GM12865 (cell line): ENCODE results near the gene ABCA13.

Source experiments
- DNase-seq: peaks from one replicate; pipeline ENCODE4 v3.0.0; 2010; ENCODE audit warnings: low read depth
- H3K4me3 ChIP-seq: 2 replicates; pipeline ENCODE4 v1.5.1; 2011; ENCODE audit warnings: mild to moderate bottlenecking, low read depth, low read length, control low read depth
- TF ChIP-seq, protein P1 (sequence below): IDR thresholded peaks from 2 replicates; pipeline ENCODE4 v1.5.1; 2011; ENCODE audit warnings: low read length, control low read depth, low read depth, inconsistent platforms; ENCODE audit not compliant: insufficient read depth; ENCODE audit errors: missing control alignments

Gene ABCA13

DNA sequence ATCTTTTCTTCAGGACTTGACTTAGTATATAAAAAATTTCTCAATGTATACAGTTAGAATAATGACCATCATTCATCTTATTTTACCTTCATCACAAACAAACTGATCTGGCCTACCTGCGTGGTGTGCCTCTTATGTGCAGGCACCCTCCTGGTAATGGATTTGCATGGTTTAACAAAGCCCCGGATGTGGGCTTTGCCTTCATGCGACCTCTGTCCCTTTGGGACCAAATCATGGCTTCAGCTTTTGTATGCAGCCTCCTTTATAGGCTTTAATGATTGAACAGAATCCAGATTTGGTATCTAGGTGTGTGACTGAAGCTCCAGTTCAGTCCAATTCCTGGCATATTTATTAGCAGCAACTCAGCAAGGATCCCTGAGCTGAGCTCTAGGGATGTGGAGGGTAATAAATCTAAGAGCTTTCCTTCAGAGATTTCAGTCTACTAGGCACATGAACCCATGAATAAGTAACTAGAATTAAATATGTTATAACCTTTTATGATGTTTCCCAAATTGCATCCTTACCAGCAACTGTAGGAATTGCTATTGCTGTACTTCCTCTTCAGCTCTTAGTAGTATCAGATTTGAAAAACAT lies 256.9 kb downstream of the ABCA13 start:
- H3K4me3 ChIP-seq = no peak overlapping the region

DNA sequence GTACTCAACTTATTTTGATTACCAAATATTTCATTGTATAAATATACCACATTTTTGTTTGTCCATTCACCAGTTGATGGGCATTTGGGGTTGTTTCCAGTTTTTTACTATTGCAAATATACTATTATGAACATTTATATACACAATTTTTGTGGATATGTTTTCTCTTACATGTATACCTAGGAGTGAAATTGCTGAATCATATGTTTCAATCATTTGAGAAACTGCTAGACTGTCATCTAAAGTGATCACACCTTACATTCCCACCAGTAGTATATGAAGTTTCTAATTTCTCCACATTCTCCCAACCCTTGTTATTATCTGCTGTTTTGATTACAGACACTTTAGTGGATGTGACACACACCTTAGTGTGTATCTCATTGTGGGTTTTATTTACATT lies 257.9 kb downstream of the ABCA13 start:
- no peak overlapping the region for H3K4me3 ChIP-seq
- TF ChIP-seq, protein P1, sequence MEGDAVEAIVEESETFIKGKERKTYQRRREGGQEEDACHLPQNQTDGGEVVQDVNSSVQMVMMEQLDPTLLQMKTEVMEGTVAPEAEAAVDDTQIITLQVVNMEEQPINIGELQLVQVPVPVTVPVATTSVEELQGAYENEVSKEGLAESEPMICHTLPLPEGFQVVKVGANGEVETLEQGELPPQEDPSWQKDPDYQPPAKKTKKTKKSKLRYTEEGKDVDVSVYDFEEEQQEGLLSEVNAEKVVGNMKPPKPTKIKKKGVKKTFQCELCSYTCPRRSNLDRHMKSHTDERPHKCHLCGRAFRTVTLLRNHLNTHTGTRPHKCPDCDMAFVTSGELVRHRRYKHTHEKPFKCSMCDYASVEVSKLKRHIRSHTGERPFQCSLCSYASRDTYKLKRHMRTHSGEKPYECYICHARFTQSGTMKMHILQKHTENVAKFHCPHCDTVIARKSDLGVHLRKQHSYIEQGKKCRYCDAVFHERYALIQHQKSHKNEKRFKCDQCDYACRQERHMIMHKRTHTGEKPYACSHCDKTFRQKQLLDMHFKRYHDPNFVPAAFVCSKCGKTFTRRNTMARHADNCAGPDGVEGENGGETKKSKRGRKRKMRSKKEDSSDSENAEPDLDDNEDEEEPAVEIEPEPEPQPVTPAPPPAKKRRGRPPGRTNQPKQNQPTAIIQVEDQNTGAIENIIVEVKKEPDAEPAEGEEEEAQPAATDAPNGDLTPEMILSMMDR = no peak
- DNase-seq = no peak

More for the DNA sequence above, 256.9 kb downstream of the ABCA13 start:
- no peak for DNase-seq
- TF ChIP-seq, protein P1 = no peak

DNA sequence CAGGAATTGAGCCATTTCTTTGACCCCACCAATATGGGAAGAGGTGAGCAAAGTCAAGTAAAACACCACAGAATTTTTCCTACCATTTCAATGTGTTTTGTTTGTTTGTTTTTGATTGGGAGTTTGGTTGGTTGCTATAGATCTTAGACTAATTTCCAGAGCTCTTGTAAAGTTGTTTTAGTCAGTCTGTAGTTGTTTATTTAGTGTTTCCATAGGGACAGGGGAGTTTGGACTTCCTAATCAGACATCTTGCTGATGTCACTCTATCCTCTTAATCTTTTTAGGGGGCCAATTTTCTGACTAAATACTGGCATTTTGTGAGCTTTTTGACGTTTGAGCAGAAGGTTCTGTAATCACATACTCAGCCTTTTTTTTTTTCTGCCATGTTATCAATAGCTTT lies 266.9 kb downstream of the ABCA13 start:
- TF ChIP-seq, protein P1 = no peak
- no peak for DNase-seq
- no peak overlapping the region for H3K4me3 ChIP-seq

DNA sequence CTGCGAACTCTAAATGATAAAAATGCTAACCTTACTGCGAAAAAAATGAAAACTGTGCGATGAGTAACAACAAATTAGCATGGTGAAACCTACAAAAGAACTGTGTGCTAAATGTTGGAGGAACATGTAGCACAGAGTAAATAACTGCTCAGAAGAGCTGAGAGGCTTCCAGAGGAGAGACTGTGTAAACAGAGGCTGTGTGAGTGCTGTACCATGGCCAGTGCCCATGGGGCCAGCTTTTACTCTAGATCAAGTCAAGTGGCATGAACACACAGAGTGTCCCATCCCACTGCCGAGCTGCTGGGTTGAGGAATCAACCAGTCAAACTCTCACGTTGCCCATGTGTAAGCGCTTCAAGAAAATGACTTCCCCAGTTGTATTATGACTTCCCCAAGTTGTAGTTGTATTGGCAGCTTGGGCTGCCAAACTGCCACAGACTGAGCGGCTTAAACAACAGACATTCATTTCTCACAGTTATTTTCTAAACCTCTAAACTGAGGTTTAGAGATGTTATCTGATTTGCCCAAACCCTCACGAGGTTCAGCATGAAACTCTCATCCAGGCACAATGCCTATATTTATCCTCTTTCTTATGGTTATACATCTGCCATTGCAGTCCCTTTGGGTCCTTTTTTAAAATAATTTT lies 270.7 kb downstream of the ABCA13 start:
- DNase-seq = no peak

DNA sequence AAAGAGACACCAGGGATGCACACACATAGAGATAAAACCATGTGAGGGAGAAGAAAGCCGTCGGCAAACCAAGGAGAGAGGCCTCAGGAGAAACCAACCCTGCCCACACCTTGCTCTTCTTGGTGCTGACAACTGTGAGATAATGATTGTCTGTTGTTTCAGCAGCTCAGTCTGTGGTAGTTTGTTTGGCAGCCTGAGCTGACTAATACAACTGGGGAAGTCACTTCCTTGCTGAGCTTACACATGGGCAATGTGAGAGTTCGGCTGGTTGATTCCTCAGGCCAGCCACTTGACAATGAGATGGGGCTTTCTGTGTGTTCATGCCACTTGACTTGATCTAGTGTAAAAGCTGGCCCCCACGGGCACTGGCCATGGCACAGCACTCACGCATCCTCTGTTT lies 271.8 kb downstream of the ABCA13 start:
- no peak for DNase-seq
- H3K4me3 ChIP-seq = no peak overlapping the region
- TF ChIP-seq, protein P1 = no peak

More for the DNA sequence above, 270.7 kb downstream of the ABCA13 start:
- TF ChIP-seq, protein P1 = no peak
- H3K4me3 ChIP-seq = no peak overlapping the region

DNA sequence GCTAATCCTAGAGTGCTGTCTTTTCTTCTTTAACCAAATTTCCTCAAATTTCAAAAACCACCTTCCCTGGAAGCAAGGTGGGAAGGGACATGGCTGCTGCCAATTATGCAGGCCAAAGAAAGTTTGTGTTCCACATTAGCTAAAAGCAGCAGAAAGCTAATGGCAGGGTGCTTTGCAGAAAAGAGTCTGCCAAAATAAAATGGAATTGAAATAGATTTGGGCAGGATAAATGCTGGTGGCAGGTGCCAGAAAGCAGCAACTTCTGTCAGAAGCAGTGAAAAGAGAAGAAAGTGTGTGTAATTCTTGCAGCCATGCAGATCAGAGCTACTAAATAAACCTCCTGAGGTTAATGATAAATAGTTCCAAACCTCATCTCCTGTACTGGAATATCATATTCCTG lies 275.5 kb downstream of the ABCA13 start:
- DNase-seq = no peak
- TF ChIP-seq, protein P1 = no peak
- no peak overlapping the region for H3K4me3 ChIP-seq

DNA sequence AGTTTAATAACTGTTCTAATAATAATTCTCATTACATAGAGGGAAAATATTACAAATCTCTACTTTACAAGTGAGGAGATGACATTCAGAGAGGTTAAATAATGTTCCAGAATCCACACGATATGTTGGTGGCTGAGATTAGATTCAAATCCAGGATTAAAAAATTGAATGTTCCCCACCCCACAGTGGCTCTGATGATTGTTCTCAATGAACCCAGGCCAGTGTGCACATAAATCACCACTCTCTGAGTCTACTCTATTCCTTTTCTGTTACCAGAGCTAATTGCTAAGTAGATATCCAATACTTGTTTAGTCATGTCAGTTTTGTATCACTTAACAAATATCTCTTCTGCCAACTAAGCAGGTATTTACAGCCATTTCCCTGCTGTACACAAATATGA lies 281.0 kb downstream of the ABCA13 start:
- no peak overlapping the region for H3K4me3 ChIP-seq
- TF ChIP-seq, protein P1 = no peak
- DNase-seq = no peak
